WTC11 (cell line): ENCODE results near the gene ALDH16A1. TPM values are rescaled to one million over a fixed set of nuclear protein-coding genes. Genes with fewer than 3 reads are reported as not detected.
A peak's percentile ranks its signal among the peaks of the same experiment; 100 is the strongest.

Experiments
- ATAC-seq: fragments of 200-7000 bp; cut with Tn5 transposase; 2 replicates; pipeline ENCODE4 v1.10.0; 2021; ENCODE audit warnings: mild to moderate bottlenecking, moderate library complexity
- CTCF ChIA-PET: fragments of 300-600 bp; sonication (Branson Sonifier 250); formaldehyde crosslinking; loops from one replicate; lab custom pipeline; 2021; ENCODE audit warnings: antibody characterized with exemption; lab: Charles Lee
- POLR2A ChIA-PET: fragments of 350-600 bp; sonication (Branson Sonifier 250); formaldehyde crosslinking; loops from one replicate; lab custom pipeline; 2021; ENCODE audit warnings: antibody characterized with exemption; lab: Charles Lee
- DNase-seq: peaks from one replicate; pipeline ENCODE4 v3.0.0; 2021; ENCODE audit warnings: low spot score
- H3K27ac Mint-ChIP-seq: 2 replicates; pipeline ENCODE4 v1.8.0; 2021; ENCODE audit warnings: mixed read lengths
- H3K27me3 Mint-ChIP-seq: 2 replicates; pipeline ENCODE4 v1.8.0; 2021; ENCODE audit warnings: low read depth, mild to moderate bottlenecking, moderate library complexity, mixed read lengths
- H3K36me3 Mint-ChIP-seq: 2 replicates; pipeline ENCODE4 v1.8.0; 2021; ENCODE audit warnings: mixed read lengths
- H3K4me1 Mint-ChIP-seq: 2 replicates; pipeline ENCODE4 v1.8.0; 2022; ENCODE audit warnings: mixed read lengths
- H3K4me3 Mint-ChIP-seq: 2 replicates; pipeline ENCODE4 v1.8.0; 2021; ENCODE audit warnings: mild to moderate bottlenecking, moderate library complexity, mixed read lengths
- H3K9me3 Mint-ChIP-seq: 2 replicates; pipeline ENCODE4 v1.8.0; 2021; ENCODE audit warnings: mixed read lengths
- CREB1 ChIP-seq: sonication (generic); formaldehyde crosslinking; IDR thresholded peaks from 2 replicates; pipeline ENCODE4 v1.8.0; 2023; ENCODE audit warnings: mild to moderate bottlenecking, missing genetic modification reagents
- ELF4 ChIP-seq: sonication (generic); formaldehyde crosslinking; IDR thresholded peaks from 2 replicates; pipeline ENCODE4 v1.8.1; 2022; ENCODE audit warnings: low read depth, mild to moderate bottlenecking, moderate library complexity, missing genetic modification reagents
- ESRRA ChIP-seq: sonication (generic); formaldehyde crosslinking; IDR thresholded peaks from 2 replicates; pipeline ENCODE4 v1.8.1; 2022; ENCODE audit warnings: mild to moderate bottlenecking, missing genetic modification reagents, borderline replicate concordance
- FOXJ3 ChIP-seq: sonication (generic); formaldehyde crosslinking; IDR thresholded peaks from 2 replicates; pipeline ENCODE4 v1.9.0; 2021; ENCODE audit warnings: missing genetic modification reagents, mild to moderate bottlenecking, borderline replicate concordance
- FOXK1 ChIP-seq: sonication (generic); formaldehyde crosslinking; IDR thresholded peaks from 2 replicates; pipeline ENCODE4 v1.8.0; 2022; ENCODE audit warnings: mild to moderate bottlenecking, moderate library complexity, missing genetic modification reagents
- FOXP4 ChIP-seq: sonication (generic); formaldehyde crosslinking; IDR thresholded peaks from 2 replicates; pipeline ENCODE4 v1.8.0; 2022; ENCODE audit warnings: mild to moderate bottlenecking, missing genetic modification reagents
- GRHL2 ChIP-seq: fragments of 250-450 bp; sonication (Bioruptor Pico); IDR thresholded peaks from 2 replicates; pipeline ENCODE4 v1.8.0; 2022; ENCODE audit warnings: mild to moderate bottlenecking, moderate library complexity; ENCODE audit not compliant: insufficient replicate concordance, severe bottlenecking
- IRF2 ChIP-seq: sonication (generic); formaldehyde crosslinking; IDR thresholded peaks from 2 replicates; pipeline ENCODE4 v1.8.0; 2022; ENCODE audit warnings: low read depth, missing genetic modification reagents, borderline replicate concordance
- JUN ChIP-seq: sonication (generic); formaldehyde crosslinking; IDR thresholded peaks from 2 replicates; pipeline ENCODE4 v1.8.0; 2023; ENCODE audit warnings: mild to moderate bottlenecking, missing genetic modification reagents
- MAX ChIP-seq: sonication (generic); formaldehyde crosslinking; IDR thresholded peaks from 2 replicates; pipeline ENCODE4 v1.8.0; 2022; ENCODE audit warnings: mild to moderate bottlenecking, missing genetic modification reagents
- NR1H2 ChIP-seq: sonication (generic); formaldehyde crosslinking; IDR thresholded peaks from 2 replicates; pipeline ENCODE4 v1.9.0; 2021; ENCODE audit warnings: mild to moderate bottlenecking, moderate library complexity, missing genetic modification reagents
- PRDM15 ChIP-seq: sonication (generic); formaldehyde crosslinking; IDR thresholded peaks from 2 replicates; pipeline ENCODE4 v1.8.0; 2022; ENCODE audit warnings: missing genetic modification reagents
- SMAD3 ChIP-seq: sonication (generic); formaldehyde crosslinking; IDR thresholded peaks from 2 replicates; pipeline ENCODE4 v1.8.0; 2022; ENCODE audit warnings: missing genetic modification reagents, mild to moderate bottlenecking, borderline replicate concordance
- ZNF138 ChIP-seq: sonication (generic); formaldehyde crosslinking; conservative IDR thresholded peaks from 2 replicates; pipeline ENCODE4 v1.8.1; 2022; ENCODE audit warnings: mild to moderate bottlenecking, moderate library complexity, missing genetic modification reagents
- ZNF219 ChIP-seq: sonication (generic); formaldehyde crosslinking; IDR thresholded peaks from 2 replicates; pipeline ENCODE4 v1.8.0; 2023; ENCODE audit warnings: missing genetic modification reagents, mild to moderate bottlenecking, borderline replicate concordance
- ZNF425 ChIP-seq: fragments of 250-450 bp; sonication (Bioruptor Pico); conservative IDR thresholded peaks from 2 replicates; pipeline ENCODE4 v1.9.0; 2021; ENCODE audit warnings: mild to moderate bottlenecking
- total RNA-seq: library from RNA; stranded (reverse); gene quantifications from 3 replicates; pipeline ENCODE4 v1.2.3, GENCODE V29; 2021

ALDH16A1 gene
- total RNA-seq, 1 experiment from 2014 or later: 44.3 TPM

GRCh38 chr19:49407482-49408015 is 45.5 kb upstream of the ALDH16A1 start:
- Mint-ChIP-seq H3K9me3 (no peaks in the 10 kb centered on the region), H3K27ac (no peak overlapping the region), H3K4me3 (no peak overlapping the region), H3K36me3 (no peaks in the 10 kb centered on the region), H3K4me1 (peaks cover 34% of the 10 kb centered on the region), H3K27me3 (peaks cover 9% of the 10 kb centered on the region; the same call in 1 of the 2 replicates)
- ATAC-seq (no peak), DNase-seq (no peak)
- POLR2A ChIA-PET: no interaction called here
- CTCF ChIA-PET: interaction anchor here (0.8 kb wide), 1 partner anchor 15 kb away, joined by 3 read pairs; no protein-coding TSS in a partner anchor
- TF ChIP-seq ELF4: no peak
- no peak for TF ChIP-seq ZNF425 (CRISPR knock-in tag)
- TF ChIP-seq FOXP4 (CRISPR knock-in tag): no peak

GRCh38 chr19:49408816-49409440 is 44.1 kb upstream of the ALDH16A1 start:
- H3K36me3 Mint-ChIP-seq: no peaks in the 10 kb centered on the region
- ChIA-PET POLR2A (no interaction called here), CTCF (interaction anchor here (1.0 to 1.8 kb wide), 4 partner anchors 9 to 34 kb away, joined by 3 to 9 read pairs (median 4); no protein-coding TSS in a partner anchor)
- H3K4me3 Mint-ChIP-seq: no peak overlapping the region
- DNase-seq (no peak), ATAC-seq (no peak)
- no peaks in the 10 kb centered on the region for H3K9me3 Mint-ChIP-seq
- H3K27ac Mint-ChIP-seq: no peak overlapping the region
- peaks cover 35% of the 10 kb centered on the region for H3K4me1 Mint-ChIP-seq
- TF ChIP-seq FOXK1 (CRISPR knock-in tag) (no peak), NR1H2 (CRISPR knock-in tag) (0 out of 2 replicates have a peak, but pooled peaks have one; percentile 19), PRDM15 (CRISPR knock-in tag) (no peak), MAX (CRISPR knock-in tag) (no peak), ZNF219 (CRISPR knock-in tag) (no peak), CREB1 (CRISPR knock-in tag) (no peak)
- TF ChIP-seq, all 79 proteins: peak for 1
- peaks cover 13% of the 10 kb centered on the region; the same call in 1 of the 2 replicates for H3K27me3 Mint-ChIP-seq

GRCh38 chr19:49409441-49410029 is 43.5 kb upstream of the ALDH16A1 start:
- H3K4me3 Mint-ChIP-seq: no peak overlapping the region
- H3K9me3 Mint-ChIP-seq: no peaks in the 10 kb centered on the region
- ATAC-seq (no peak), DNase-seq (no peak)
- no peaks in the 10 kb centered on the region for H3K36me3 Mint-ChIP-seq
- H3K4me1 Mint-ChIP-seq: peaks cover 30% of the 10 kb centered on the region
- H3K27me3 Mint-ChIP-seq: peaks cover 15% of the 10 kb centered on the region; the same call in 1 of the 2 replicates
- no peak overlapping the region for H3K27ac Mint-ChIP-seq
- POLR2A ChIA-PET: no interaction called here
- CTCF ChIA-PET: interaction anchor here (1.0 to 2.0 kb wide), 5 partner anchors 8 to 33 kb away, joined by 3 to 10 read pairs (median 4); no protein-coding TSS in a partner anchor
- TF ChIP-seq JUN (CRISPR knock-in tag) (no peak), SMAD3 (CRISPR knock-in tag) (no peak), IRF2 (CRISPR knock-in tag) (no peak), PRDM15 (CRISPR knock-in tag) (no peak), ZNF138 (CRISPR knock-in tag) (no peak), ESRRA (CRISPR knock-in tag) (no peak), GRHL2 (CRISPR knock-in tag) (no peak), FOXJ3 (CRISPR knock-in tag) (no peak)
